SH-SY5Y (cell line): ENCODE measurements around the gene WFDC1.

Source experiments
- GATA2 ChIP-seq: IDR thresholded peaks from 2 replicates; pipeline ENCODE4 v1.6.1; 2011; ENCODE audit warnings: mild to moderate bottlenecking, low read depth, low read length
- GATA3 ChIP-seq: IDR thresholded peaks from 2 replicates; pipeline ENCODE4 v1.6.1; 2011; ENCODE audit warnings: low read depth, mild to moderate bottlenecking, low read length, moderate library complexity

GRCh38 chr16:84281074-84281473, 13.6 kb upstream of the WFDC1 start:
- TF ChIP-seq GATA2 (no peak), GATA3 (no peak)
